ENCODE measurements around the gene KDM5A. TPM values are rescaled to one million over a fixed set of nuclear protein-coding genes. Genes with fewer than 3 reads are reported as not detected.
"Not testable (repeated sequence)": the region's sequence is repeated elsewhere in the genome, so short reads cannot be mapped to it uniquely, and the experiment has no call there.

KDM5A gene
- total RNA-seq, 1 donor from 2014 or later = 32.5 TPM

DNA sequence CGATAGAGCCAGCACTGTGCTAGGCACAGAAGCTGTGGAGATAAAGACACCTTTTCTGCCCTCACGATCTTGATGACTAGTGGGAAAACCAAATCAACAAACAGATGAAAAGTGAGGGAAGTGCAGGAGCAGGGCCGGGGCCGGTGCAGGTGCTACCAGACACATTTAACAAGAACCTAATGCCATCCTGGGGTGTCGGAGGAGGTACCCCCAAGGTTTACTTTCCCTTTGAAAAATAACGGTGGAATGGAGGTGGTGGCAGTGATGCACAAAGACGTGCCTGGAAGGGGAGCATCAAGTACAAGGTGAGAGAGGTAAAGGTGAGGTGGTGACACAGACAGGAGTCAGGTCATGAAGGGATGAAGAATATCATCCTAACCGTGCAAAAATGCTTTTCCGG, 148.6 kb downstream of the KDM5A start:
- H3K4me3 ChIP-seq (ENCODE audit: low read depth, low read length) = no peak overlapping the region
- TF ChIP-seq, protein P1, sequence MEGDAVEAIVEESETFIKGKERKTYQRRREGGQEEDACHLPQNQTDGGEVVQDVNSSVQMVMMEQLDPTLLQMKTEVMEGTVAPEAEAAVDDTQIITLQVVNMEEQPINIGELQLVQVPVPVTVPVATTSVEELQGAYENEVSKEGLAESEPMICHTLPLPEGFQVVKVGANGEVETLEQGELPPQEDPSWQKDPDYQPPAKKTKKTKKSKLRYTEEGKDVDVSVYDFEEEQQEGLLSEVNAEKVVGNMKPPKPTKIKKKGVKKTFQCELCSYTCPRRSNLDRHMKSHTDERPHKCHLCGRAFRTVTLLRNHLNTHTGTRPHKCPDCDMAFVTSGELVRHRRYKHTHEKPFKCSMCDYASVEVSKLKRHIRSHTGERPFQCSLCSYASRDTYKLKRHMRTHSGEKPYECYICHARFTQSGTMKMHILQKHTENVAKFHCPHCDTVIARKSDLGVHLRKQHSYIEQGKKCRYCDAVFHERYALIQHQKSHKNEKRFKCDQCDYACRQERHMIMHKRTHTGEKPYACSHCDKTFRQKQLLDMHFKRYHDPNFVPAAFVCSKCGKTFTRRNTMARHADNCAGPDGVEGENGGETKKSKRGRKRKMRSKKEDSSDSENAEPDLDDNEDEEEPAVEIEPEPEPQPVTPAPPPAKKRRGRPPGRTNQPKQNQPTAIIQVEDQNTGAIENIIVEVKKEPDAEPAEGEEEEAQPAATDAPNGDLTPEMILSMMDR (conservative IDR thresholded peaks at IDR 0.05; ENCODE audit: low read depth, low read length) = no peak
- DNase-seq (ENCODE audit: low read depth) = no peak

DNA sequence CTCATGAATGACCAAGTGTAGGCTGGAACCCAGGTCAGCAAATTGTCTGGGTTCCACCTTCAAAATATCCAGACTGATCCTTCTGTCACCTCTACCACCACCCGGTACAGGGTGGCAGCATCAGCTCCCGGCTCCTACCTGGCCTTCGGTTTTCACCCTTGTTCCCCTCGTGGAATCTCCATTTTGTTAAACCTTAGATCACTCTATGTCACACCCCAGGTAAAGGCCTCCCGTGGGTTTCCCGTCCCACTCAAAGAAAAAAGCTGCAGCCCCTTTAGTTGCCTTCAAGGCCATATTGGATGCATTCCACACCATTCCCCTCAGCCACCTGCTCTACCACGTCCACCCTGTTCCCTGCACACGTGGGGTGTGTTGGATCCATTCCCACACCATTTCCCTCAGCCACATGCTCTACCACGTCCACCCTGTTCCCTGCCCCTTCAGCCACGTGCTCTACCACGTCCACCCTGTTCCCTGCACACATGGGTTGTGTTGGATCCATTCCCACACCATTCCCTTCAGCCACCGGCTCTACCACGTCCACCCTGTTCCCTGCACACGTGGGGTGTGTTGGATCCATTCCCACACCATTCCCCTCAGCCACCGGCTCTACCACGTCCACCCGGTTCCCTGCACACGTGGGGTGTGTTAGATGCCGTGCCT, 150.3 kb downstream of the KDM5A start:
- TF ChIP-seq, protein P1 (conservative IDR thresholded peaks at IDR 0.05; ENCODE audit: low read depth, low read length) = no peak
- no peak overlapping the region for H3K4me3 ChIP-seq (ENCODE audit: low read depth, low read length)
- no peak for DNase-seq (ENCODE audit: low read depth)

DNA sequence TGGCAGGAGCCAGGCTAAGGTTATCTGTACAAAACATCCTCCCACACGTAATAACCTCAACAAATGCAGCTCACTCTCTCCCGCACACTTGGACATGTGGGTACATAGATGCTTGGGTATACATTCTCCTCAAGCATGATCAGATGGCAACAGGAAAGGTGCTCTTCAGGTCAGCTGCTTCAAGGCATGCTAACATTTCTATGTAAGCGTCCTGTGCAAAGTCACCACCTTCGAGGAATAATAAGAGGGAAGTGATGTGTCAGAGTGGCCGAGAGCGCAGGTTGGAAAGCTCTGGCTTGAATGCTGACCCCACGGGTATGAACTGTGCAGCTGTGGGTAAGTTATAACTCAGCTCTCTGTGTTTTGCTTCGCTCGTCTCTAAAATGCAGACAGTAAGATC, 151.0 kb downstream of the KDM5A start:
- no peak for DNase-seq (ENCODE audit: low read depth)
- TF ChIP-seq, protein P1 (conservative IDR thresholded peaks at IDR 0.05; ENCODE audit: low read depth, low read length) = no peak
- H3K4me3 ChIP-seq (ENCODE audit: low read depth, low read length) = no peak overlapping the region

DNA sequence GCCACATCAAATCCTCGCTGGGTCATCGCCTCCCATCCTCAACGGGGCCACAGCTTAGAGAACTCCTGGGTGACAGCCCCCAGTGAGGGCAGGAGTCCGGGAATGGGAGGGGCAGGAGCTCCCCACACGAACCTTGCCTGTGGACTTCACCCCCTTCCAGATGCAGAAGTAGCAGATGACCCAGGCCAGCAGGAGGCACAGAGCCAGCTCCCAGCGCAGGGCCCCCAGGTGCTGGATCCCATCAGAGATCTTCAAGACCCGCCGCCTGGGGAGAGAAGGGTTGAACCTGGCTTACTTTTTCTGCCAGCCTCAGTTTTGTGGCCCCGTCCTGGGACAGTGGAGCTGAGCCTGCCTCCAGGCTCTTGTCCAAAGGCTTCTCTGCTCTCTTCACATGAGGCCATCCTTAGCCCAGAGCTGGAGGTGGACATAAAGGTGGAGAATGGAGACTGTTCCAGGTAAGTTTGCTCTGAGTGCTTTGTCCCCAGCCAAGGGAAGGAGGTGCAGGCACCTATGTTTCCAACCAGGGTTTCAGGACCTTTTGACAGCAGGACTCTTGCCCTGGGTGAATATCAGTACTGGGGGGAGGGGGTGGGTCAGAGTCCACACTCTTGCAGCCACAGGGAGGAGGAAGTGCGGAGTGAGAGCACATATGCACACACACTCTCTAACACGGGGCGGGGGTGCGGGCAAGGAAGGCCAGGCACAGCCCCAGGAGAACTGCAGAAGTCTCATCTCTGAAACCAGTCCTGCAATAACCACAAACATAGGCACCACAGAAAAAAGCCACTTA, 151.9 kb downstream of the KDM5A start:
- TF ChIP-seq, protein P1 (conservative IDR thresholded peaks at IDR 0.05; ENCODE audit: low read depth, low read length) = no peak
- no peak overlapping the region for H3K4me3 ChIP-seq (ENCODE audit: low read depth, low read length)
- no peak for DNase-seq (ENCODE audit: low read depth)

DNA sequence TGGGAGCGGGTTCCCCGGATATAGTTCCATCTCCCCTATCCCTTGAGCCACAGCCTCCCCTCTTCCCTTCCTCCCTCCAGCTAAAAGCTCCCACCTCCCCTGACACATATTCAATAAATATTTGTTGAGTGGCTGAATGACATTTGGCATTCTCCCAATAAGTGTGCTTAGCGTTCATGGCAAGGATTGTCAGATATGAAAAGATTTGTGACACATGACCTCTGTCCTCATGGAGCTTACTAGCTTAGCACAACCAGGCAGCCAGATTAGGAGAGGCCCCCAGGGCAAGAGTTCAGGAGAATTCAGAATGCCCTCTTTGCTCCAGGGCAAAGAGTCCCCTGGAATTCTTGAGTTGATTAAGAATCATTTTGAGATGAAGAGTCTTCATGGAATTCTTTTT, 152.7 kb downstream of the KDM5A start:
- no peak for DNase-seq (ENCODE audit: low read depth)
- no peak overlapping the region for H3K4me3 ChIP-seq (ENCODE audit: low read depth, low read length)
- TF ChIP-seq, protein P1 (conservative IDR thresholded peaks at IDR 0.05; ENCODE audit: low read depth, low read length) = no peak

DNA sequence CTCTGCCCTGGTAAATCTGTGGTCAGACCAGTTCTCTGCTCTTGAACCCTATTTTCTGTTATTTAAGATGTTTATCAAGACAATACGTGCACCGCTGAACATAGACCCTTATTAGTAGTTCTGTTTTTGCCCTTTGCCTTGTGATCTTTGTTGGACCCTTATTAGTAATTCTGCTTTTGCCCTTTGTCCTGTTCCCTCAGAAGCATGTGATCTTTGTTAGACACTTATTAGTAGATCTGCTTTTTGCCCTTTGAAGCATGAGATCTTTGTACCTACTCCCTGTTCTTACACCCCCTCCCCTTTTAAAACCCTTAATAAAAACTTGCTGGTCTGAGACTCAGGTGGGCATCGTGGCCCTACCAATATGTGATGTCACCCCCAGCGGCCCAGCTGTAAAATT, 153.2 kb downstream of the KDM5A start:
- DNase-seq (ENCODE audit: low read depth); H3K4me3 ChIP-seq (ENCODE audit: low read depth, low read length): not testable (repeated sequence)

DNA sequence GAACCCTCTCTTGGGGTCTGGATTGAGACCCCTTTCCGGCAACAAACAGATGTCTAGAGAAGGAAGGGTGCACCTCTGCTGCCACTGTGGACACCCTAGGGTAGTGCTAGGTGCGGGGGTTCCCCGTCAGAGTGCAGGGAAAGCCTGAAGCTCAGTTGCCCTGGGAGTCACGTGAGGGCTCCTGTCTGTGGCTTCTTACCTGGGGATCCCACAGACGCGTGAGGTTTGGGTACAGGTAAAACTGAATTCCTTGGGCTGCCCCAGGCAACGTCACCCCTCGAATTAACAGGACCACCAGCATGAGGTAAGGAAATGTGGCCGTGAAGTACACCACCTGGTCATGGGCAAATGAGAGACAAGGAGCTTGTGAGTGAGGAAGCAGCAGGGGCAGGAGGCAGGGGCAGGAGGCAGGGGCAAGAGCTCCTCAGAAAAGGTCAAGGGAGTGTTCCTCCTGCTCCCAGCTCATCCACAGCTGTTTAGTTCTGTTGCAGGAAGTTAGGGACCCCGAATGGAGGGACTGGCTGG, 154.2 kb downstream of the KDM5A start:
- no peak overlapping the region for H3K4me3 ChIP-seq (ENCODE audit: low read depth, low read length)
- no peak for DNase-seq (ENCODE audit: low read depth)
- TF ChIP-seq, protein P1 (conservative IDR thresholded peaks at IDR 0.05; ENCODE audit: low read depth, low read length) = no peak
